ENCODE results near the gene MAPT. TPM values are rescaled to one million over a fixed set of nuclear protein-coding genes. Genes with fewer than 3 reads are reported as not detected.
A peak's percentile ranks its signal among the peaks of the same experiment; 100 is the strongest.
"Not testable (repeated sequence)": the region's sequence is repeated elsewhere in the genome, so short reads cannot be mapped to it uniquely, and the experiment has no call there.

The MAPT gene
- total RNA-seq, 2 donors from 2014 or later = 20.8 to 24.0 TPM

GRCh38 chr17:45995627-45996270 lies 101.4 kb downstream of the MAPT start:
- DNase-seq (no peak), ATAC-seq (peak in 1 of 2 donors; percentile 72)
- intact Hi-C loops (cut with DNase I) = no loop called here

GRCh38 chr17:45996282-45996937 lies 102.1 kb downstream of the MAPT start:
- ATAC-seq (no peak), DNase-seq (no peak)
- intact Hi-C loops (cut with DNase I) = no loop called here

- ATAC-seq = no peak
- no peak for DNase-seq
- intact Hi-C loops (cut with DNase I) = no loop called here
Observed at GRCh38 chr17:45997166-45997565, 102.8 kb downstream of the MAPT start.

GRCh38 chr17:45997624-45998023 lies 103.3 kb downstream of the MAPT start:
- intact Hi-C loops (cut with DNase I) = no loop called here
- no peak for ATAC-seq

GRCh38 chr17:45998987-45999899 lies 104.9 kb downstream of the MAPT start, which contains the start of gene STH:
Gene STH (plus strand): TSS chr17:45999250. CDS start chr17:45999280, 30 bp downstream.
- DNase-seq (no peak), ATAC-seq (peak in 1 of 2 donors; percentile 58)
- intact Hi-C loops (cut with DNase I) = no loop called here

More at GRCh38 chr17:45997624-45998023, 103.3 kb downstream of the MAPT start:
- no peak for DNase-seq

GRCh38 chr17:45999900-46000290 lies 105.5 kb downstream of the MAPT start:
- intact Hi-C loops (cut with DNase I) = loop anchor here (5.0 to 10.0 kb wide), 3 partner anchors 37 to 265 kb away; no protein-coding TSS in a partner anchor
- ATAC-seq (no peak), DNase-seq (no peak)

- intact Hi-C loops (cut with DNase I) = loop anchor here (5.0 to 10.0 kb wide), 3 partner anchors 37 to 265 kb away; no protein-coding TSS in a partner anchor
- no peak for DNase-seq
- no peak for ATAC-seq
Observed at GRCh38 chr17:46000292-46000691, 105.9 kb downstream of the MAPT start.

- no peak for ATAC-seq
- intact Hi-C loops (cut with DNase I) = loop anchor here (5.0 to 10.0 kb wide), 3 partner anchors 37 to 264 kb away; no protein-coding TSS in a partner anchor
- no peak for DNase-seq
Observed at GRCh38 chr17:46000757-46001156, 106.4 kb downstream of the MAPT start.

GRCh38 chr17:46001390-46002310 lies 107.3 kb downstream of the MAPT start:
- ATAC-seq (peak in 1 of 2 donors; percentile 8), DNase-seq (no peak)
- intact Hi-C loops (cut with DNase I) = loop anchor here (2.0 to 10.0 kb wide), 4 partner anchors 36 to 263 kb away; no protein-coding TSS in a partner anchor

GRCh38 chr17:46002311-46002972 lies 108.1 kb downstream of the MAPT start:
- intact Hi-C loops (cut with DNase I) = loop anchor here (2.0 to 10.0 kb wide), 4 partner anchors 35 to 262 kb away; no protein-coding TSS in a partner anchor
- ATAC-seq (peak; percentile 64 to 79), DNase-seq (peak; percentile 55)

GRCh38 chr17:46002973-46003316 lies 108.6 kb downstream of the MAPT start:
- DNase-seq (no peak), ATAC-seq (no peak)
- intact Hi-C loops (cut with DNase I) = loop anchor here (2.0 to 10.0 kb wide), 4 partner anchors 34 to 262 kb away; no protein-coding TSS in a partner anchor

GRCh38 chr17:46003907-46004748 lies 109.8 kb downstream of the MAPT start:
- ATAC-seq (peak; percentile 62 to 68), DNase-seq (peak; percentile 39)
- intact Hi-C loops (cut with DNase I) = loop anchor here (2.0 to 10.0 kb wide), 4 partner anchors 33 to 261 kb away; no protein-coding TSS in a partner anchor

GRCh38 chr17:46006082-46006481 lies 111.7 kb downstream of the MAPT start:
- not testable (repeated sequence) for DNase-seq, ATAC-seq
- intact Hi-C loops (cut with DNase I) = loop anchor here in 1 of 2 donors (10.0 kb wide), 1 partner anchor 259 kb away; no protein-coding TSS in a partner anchor

- ATAC-seq = no peak
- no peak for DNase-seq
- intact Hi-C loops (cut with DNase I) = loop anchor here in 1 of 2 donors (10.0 kb wide), 1 partner anchor 257 kb away; no protein-coding TSS in a partner anchor
Observed at GRCh38 chr17:46007461-46007965, 113.2 kb downstream of the MAPT start.

- ATAC-seq (no peak), DNase-seq (no peak)
- intact Hi-C loops (cut with DNase I) = loop anchor here in 1 of 2 donors (10.0 kb wide), 1 partner anchor 256 kb away; no protein-coding TSS in a partner anchor
Observed at GRCh38 chr17:46008591-46008990, 114.2 kb downstream of the MAPT start.

Data from left cardiac atrium (tissue), 4 donors.